ENCODE measurements around the gene PPP1R12C.
A peak's percentile ranks its signal among the peaks of the same experiment; 100 is the strongest.
"Not testable (repeated sequence)": the region's sequence is repeated elsewhere in the genome, so short reads cannot be mapped to it uniquely, and the experiment has no call there.

The PPP1R12C gene

DNA sequence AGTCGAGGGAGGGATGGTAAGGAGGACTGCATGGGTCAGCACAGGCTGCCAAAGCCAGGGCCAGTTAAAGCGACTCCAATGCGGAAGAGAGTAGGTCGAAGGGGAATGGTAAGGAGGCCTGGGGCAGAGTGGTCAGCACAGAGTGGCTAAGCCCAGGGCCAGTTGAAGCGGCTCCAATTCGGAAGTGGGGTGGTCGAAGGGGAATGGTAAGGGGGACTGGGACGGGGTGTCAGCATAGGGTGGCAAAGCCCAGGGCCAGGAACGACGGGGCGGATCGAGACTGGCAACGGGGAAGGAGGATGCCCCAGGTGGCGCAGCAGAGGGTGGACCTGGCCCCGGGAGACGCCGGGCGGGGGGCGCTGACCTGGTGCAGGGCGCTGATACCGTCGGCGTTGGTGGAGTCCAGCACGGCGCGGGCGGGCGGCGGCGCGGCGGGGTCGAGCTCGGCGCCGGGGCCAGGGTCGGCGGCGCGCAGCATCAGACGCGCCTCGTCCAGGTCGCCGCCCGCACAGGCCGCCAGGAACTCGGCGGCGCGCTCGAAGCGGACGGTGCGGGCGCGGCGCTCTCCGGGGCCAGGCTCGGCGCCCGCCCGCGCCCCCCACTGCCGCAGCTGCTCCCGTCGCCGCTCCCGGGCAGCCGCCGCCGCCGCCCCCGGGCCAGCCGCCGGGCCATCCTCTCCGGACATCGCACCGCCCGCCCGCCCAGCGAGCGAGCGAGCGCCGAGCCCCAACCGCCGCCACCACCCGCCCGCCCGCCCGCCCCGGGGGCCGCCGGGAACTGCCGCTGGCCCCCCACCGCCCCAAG, at the start of gene PPP1R12C:
Gene PPP1R12C (minus strand): TSS at position 779 of the 804 bp plus-strand sequence. CDS start 94 bp downstream, at position 685.
- FAIRE-seq = no peak

DNA sequence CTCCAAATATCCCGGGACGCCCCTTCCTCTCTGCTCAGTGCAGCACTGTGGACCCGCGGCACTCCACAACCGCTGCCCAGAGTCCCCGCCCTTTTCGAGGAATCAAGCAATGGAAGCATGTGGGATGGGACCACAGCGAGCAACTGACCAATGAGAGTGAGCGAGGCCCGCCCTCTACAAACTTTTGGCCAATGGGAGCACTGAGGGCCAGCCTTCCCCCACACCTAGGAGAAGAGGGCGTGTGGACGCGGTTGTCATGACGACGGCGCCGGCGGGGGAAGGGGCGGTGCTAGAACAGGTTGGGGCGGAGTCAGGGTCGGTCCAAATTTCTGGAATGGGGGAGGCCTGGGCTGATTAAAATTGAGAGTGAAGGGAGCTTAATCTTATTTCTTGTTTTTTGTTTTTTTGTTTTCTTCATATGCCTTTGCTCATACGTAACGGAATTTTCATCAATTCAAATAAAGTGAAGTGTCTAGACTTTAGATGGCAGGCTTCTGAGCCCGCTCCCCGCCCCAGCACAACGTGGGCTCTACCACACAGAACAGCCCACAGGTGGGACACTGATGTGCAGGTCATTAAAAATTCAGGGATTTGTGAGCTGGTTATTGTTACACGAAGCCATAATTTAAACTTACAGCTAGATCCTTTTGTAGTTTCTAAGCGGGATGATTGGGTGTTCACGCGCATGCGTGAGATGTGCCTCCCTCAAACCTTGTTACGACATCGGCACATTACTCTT, 49.3 kb upstream of the PPP1R12C start, which contains the start of gene DNAAF3:
Gene DNAAF3 (minus strand): TSS at position 84 of the 739 bp plus-strand sequence. CDS start 200 bp downstream, outside the sequence.
- FAIRE-seq = peak; percentile 98

DNA sequence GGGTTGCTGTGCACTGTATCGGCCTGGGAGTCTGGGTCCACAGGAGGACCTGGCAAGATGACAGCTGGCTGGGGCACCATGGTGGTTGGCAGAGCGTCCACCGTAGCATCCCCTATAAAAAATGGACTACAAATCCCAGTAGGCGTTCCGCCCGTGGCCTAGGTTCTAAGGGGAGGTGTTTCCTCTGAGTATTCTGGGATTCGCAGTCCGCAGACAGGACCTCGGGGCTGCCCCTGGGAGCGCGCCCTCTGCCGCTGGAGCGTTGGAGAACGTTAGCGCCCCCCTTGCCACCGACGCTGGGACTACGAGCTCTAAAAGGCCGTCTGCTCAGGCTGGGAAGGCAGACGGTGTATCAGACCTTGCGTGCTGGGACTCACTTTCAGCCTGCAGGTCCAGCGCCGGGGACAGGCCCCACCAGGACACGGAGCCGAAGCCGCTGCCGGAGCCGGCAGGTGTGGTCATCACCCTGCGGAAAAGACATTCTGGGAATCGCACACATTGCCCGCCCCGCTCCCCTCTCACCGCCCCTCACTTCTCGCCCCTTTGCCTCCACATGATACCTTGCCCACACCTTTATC, 48.6 kb upstream of the PPP1R12C start:
- FAIRE-seq = no peak

DNA sequence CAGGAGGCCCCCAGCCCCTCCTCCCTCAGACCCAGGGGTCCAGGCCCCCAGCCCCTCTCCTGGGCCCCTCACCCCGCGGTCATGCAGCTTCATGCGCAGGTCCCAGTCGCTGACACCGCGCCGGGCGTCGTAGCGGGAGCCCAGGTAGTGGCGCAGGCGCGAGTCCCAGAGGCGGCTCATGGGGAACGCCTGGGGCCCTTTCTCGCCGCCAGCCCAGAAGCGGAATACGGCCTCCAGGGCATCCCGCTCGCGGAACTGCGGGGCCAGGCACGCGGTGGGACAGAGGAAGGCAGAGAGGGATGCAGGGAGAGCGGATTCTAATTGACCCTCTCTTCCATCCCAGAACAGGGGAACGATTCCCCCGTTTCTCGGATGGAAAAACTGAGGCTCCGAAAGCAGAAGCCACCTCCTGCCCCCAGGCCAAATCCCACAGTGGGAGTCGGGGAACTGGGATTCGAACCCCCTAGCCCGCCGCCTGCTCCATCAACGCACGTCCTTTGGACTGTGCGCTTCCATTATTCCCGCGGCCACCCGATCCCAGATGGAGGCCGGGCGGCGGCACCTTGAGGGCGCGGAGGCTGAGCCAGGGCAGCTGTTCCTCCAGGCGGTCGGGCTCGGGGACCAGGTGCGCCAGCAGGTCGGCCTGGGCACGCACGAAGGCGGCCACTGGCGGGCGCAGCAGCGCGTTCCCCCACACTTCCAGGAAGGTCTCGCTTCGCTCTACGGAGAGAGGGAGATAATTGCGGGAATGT, 44.3 kb upstream of the PPP1R12C start:
- no peak for FAIRE-seq

DNA sequence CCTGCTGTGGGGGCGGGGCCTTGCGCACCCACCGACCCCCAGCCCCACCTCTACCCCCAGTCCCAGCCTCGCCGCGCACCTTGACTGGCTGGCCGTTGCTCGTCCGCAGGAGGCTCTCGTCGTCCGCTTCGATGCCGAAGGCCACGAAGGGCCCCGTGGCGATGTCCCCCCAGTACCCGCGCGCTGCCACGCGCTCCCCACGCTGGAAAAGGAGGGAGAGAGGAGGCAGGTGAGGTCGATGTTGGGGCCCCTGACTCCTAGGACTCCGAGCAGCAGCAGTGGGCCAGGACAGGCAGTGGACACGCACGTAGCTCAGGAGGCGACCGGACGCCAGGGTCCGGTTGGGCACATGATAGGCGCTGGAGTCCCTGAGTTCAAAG, 43.5 kb upstream of the PPP1R12C start:
- no peak for FAIRE-seq

DNA sequence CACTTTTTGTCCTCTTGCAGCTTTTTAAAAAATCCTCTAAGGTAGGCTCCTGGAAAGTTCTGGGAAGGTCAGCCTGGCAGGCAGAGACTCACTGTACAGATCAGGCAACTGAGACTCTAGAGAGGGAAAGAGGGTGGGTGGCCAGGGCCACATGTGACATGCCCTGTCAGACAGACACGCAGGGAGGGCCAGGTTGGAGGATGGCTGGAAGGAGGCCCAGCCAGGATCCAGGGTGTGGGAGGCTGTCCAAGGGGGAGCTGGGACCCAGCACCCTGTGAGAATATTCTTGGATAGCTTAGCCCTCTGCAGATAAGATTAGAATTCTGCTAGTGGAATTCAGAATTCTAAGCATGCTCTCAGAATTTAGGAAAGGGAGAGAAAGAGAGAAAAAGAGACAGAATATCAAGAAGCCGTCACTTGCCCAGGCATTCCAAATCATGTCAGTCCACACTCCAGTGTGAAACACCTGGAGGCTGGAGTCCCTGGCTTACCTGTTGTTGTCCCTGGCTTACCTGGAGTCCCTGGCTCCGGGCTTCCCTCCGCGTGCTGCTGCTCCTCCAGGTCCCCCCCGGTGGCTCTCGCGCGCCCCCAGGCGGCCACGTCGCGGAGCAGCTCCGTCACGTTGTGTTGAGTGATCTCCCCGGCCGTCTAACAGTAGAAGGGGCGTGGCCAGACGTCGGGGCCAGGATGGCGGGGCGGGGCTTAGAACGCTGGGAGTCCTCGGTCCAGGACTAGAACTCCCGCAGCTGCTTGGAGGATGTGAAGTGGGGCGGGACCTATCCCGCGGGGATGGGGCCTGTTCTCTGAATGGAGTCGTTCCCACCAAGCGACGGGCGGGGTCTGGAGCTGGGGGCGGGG, 42.9 kb upstream of the PPP1R12C start:
- FAIRE-seq = no peak

DNA sequence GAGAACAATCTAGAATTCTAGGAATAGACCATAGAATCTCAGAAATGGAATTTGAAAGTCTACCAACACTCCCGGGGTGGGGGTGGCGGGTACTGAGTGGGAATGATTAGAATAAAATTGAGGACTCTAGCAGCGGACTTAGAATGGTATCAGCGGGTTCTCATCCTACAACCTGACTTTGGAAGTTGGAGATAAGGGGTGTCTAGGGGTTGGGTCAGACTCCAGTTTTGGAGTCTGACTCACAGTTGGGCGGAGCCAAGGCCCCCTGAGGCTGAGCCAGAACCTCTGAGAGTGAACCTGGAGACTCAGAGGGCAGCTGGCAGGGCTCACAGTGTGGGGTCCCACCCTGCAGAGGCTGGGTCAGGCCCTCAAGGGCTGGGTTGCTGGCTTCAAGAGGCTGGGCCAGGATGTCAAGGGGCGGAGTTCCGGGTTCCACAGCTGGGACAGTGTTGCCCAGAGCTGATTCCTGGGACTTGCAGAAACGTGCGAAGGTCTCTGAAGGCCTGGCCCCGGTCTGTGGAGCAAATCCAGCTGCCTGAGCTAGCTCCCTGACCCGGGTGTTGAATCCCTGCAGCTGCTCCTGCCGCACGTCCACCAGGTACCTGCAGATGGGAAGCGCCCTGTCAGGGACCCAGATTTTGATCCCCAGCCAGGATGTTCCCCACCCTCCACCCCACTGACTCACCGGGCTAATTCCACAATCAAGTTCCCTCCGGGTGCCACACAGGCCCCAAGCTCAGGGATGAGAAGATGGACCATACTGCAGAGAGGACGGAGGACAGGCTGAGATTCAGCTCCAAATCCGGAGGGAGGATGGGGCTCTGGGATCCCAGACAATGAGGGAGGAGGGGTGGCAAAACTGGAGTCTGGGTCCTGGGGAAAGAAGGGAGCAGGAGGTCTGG, 41.7 kb upstream of the PPP1R12C start:
- no peak for FAIRE-seq

DNA sequence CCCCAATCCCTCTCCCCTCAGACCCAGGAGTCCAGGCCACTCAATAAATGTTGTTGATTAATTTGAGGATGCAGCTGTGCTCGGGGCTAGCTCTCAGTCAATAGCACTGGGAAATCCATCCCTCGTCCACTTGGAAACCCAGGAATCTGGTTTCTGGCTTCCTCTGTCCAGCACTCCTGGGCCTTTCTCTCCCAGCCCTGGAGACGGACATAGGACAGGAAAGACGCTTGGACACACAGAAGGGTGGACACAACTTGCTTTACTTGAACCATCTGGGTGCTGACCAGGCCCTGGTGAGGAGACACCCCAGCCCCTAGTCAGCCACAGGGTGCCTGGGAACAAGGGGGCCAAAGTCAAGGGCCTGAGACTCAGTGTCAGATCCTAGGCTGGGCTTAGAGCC, 41.0 kb upstream of the PPP1R12C start:
- no peak for FAIRE-seq

DNA sequence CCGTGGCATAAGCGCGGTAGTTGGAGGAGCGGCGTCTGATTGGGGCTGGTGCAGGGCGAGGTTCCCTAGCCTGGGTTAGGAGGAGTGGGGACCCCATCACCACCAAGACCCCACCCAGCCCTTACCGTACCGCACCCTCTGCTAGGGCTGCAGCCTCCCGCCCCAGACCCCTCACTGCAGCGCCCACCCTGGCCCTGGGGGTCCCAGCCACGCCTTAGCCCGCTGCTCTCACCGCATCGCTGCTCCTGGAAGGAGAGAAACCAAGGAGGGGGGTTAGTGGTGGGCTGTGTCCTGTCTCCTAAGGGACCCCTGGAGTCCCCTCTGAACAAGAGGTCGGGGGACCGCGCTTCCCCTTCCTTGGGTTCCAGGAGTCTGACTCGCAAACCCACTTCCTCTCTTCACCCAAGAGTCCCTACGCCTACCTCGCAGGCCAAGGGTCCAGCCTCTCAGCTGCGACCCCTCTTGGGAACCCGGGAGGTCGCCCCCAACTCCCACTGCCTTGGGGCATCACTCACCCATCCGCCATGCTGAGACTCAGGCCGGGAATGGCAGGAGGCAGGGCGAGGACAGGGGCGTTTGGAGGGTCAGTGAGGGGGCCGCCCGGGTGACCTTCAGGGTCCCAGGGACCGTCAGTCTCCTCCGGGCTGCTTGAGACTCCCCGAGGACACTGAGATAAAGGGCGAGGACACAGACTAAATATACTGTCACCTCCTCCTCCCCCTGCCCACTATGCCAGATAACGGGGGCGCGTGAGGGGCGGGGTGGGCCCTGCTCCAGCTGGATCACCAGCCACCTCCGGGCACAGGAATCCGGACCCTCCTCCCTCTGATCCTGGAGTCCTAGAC, 39.8 kb upstream of the PPP1R12C start, which contains the start of gene TNNI3:
Gene TNNI3 (minus strand): TSS at position 669 of the 845 bp plus-strand sequence. CDS start 143 bp downstream, at position 526.
- no peak for FAIRE-seq

DNA sequence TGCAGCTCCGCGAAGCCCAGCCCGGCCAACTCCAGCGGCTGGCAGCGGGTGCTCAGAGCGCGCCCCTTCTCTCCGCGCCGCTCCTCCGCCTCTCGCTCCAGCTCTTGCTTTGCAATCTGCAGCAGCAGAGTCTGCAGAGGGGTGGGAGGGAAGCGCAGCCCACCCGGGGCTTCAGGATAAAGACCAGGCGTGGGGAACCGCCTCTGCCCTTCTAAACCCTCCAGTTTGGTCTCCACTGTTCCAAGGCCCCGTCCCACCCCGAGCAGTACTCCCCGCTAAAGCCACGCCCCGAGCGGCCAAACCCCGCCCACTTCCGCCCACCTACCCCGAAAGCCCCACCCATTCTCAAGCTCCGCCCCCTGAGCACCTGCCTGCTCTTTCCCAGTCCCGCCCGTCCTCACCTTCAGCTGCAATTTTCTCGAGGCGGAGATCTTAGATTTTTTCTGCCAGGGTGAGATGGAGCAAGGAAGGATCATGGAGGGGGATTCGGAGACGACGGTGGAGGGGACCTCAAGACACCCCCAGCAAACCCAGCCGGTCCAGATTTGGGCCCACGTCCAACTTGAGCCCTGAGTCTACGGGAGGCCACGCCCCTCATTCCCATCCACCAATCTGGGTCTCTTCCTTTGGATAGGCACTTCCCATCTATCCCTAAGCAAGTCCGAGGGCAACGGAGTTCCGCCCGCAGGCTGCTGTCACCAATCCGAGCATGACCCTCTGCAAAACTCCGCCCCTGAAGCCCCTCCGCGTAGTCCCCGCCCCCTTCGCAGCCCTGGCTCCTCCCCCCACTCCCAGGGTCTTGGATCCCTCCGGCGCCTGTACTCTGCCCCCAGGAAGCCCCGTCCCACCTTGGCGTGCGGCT, 39.0 kb upstream of the PPP1R12C start:
- FAIRE-seq = no peak

DNA sequence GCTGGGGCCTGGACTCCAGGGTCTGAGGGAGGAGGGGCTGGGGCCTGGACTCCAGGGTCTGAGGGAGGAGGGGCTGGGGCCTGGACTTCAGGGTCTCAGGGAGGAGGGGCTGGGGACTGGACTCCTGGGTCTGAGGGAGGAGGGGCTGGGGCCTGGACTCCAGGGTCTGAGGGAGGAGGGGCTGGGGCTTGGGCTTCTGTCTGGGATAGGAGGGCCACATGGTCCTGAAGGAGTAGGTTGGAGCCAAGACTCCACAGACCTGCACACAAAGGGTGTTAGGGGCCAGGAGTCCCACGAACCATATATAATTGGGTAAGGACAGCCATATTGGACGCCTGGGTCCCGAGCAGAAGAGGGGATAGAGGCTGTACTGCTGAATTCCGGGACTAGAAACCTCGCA, 38.3 kb upstream of the PPP1R12C start:
- not testable (repeated sequence) for FAIRE-seq

DNA sequence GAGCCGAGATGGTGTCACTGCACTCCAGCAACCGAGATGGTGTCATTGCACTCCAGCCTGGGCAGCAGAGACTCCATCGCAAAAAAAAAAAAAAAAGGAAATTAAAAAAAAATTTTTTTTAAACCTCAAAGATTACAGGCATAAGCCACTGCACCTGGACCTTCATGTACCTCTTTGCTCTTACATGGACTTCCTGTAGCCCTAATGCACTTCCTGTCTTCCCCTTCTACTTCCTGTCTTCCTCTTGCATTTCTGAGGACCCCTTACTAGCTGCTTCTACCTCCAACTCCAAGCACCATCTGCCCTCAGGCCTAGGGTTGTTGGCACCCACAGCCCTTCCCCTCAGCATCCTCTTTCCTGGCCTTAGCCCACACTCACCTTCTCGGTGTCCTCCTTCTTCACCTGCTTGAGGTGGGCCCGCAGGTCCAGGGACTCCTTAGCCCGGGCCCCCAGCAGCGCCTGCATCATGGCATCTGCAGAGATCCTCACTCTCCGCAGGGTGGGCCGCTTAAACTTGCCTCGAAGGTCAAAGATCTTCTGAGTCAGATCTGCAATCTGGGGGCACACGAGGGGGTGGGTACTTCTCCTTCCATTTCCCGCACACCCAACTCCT, 36.3 kb upstream of the PPP1R12C start:
- no peak for FAIRE-seq

DNA sequence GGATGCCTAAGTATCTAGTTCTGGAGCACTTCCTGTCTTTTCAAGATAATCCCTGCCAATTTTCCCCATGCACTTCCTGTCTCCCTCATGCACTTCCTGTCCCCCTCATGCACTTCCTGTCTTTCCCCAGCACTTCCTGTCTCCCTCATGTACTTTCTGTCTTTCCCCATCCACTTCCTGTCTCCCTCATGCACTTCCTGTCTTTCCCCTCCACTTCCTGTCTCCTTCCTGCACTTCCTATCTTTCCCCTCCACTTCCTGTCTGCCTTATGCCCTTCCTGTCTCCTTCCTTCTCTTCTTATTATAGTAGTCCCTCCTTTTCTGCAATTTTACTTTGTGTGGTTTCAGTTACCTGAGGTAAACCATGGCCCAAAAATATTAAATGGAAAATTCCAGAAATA, 34.6 kb upstream of the PPP1R12C start:
- no peak for FAIRE-seq

DNA sequence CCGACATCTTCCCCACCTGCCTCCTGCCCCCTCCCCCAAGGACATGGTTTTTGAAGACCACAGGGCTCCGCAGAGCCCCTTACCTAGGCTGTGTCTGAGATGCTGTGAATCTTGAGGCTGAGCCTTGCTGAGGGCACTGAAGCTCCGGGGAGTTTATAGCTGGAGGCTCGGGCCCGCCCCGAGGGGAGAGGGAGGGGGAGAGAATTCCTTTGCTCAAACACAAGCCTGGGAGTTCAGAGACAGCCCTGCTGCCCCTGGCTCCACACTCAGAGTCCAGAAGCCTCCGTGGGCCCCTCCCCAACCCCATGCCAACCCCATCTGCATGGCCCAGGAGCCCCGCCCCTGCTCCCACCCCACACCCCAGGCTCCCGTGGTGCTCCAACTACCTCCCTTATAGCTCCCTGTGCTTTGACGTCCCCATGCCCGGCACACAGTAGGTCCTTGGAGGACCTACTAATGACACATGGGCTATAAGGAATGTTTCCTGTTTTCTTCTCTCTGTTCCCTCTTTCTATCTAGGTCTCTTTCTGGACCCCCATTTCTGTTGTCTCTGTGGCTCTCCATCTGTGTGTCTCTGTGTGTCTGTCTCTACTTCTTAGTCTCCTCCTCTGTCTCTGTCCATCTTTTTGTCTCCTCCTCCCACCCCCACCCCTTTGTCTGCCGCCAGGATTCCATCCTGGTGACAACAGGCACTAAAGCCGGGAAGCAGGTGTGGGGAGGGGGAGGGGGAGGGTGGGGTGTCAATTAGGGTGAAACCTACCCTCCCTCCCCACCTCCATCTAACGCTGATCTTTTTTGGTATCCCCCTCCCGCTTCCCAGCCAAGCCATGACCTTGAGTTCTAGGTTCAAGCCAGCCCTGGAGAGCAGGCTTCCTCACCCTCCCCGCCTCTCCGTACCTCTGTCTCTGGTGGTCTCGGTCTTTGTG, 31.9 kb upstream of the PPP1R12C start, which contains the start of gene TNNT1:
Gene TNNT1 (minus strand): TSS at position 129 of the 926 bp plus-strand sequence. CDS start 2,049 bp downstream, outside the sequence.
- no peak for FAIRE-seq

DNA sequence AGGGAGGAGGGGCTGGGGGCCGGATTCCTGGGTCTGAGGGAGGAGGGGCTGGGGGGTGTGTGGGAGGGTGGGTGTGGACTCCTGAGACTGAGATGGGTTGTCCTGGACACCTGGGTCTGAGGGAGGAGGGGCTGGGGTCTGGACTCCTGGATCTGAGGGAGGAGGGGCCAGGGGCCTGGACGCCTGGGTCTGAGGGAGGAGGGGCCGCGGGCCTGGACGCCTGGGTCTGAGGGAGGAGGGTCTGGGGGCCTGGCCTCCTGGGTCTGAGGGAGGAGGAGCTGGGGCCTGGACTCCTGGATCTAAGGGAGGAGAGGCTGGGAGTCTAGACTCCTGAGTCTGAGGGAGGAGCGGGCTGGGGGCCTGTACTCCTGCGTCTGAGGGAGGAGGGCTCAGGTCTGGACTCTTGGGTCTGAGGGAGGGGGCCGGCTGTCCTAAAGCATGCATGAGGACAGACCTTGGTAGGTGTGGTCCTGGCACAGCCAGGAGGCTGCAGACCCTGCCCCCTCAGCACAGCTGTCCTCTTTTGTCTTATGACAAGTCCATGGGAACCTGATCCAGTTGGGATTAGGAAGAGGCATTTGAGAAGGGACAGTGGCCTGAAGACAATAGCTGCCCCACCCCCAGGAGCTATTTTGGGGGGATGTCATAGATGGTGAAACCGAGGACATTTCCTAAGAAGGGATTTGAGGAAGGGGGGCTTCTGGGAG, 30.3 kb upstream of the PPP1R12C start:
- FAIRE-seq = no peak

DNA sequence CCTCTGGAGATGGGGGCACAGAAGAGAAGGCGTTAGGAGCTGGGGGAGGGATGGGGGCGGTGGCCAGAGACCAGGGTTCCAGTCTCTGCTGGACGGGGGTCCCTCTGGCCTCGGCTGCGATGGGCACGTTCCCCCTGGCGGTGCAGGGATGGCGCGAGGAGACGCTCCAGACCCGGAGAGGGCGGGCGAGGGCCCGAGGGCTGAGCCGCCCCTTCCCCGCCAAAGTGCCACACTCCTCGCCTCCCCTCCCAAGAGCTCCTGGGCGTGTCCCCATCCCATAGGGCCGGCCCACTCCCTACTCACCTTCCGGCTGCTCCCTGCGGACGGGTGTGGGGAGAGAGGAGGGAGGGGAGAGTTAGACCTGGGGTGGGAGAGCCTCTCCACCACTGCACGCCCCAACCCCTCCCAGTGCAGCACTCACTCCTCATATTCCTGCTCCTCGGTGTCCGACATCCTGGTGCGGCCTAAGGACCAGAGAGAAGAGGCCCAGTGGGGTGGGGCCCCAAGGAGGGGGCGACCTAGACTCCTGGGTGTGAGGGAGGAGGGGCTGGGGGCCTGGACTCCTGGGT, 29.4 kb upstream of the PPP1R12C start:
- no peak for FAIRE-seq
